ENCODE measurements around the gene NIPBL.

DNA sequence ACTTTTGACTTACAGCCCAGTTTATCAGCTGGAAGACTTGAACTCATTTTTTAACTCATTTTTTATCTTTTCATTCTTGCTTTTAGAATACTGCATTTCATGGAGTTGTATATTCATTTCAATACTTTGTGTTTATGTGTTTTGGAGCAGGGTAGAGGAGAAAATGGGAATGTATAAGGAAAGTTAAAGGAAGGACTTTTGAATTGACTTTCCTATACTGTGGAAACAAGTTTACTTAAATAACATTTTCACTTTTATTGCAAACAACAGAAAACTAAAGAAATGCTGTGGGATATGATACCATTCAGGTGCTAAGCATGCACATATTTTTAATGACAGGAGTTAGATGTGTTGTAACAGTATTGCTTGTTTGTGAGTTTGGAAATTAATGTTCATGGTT, 11.7 kb downstream of the NIPBL start:
- TF ChIP-seq MXI1 (IDR thresholded peaks at IDR 0.05; ENCODE audit: low read depth, low read length), result no peak
- TF ChIP-seq KDM1A (IDR thresholded peaks at IDR 0.05; ENCODE audit: borderline replicate concordance), result no peak
- TF ChIP-seq, protein P1, sequence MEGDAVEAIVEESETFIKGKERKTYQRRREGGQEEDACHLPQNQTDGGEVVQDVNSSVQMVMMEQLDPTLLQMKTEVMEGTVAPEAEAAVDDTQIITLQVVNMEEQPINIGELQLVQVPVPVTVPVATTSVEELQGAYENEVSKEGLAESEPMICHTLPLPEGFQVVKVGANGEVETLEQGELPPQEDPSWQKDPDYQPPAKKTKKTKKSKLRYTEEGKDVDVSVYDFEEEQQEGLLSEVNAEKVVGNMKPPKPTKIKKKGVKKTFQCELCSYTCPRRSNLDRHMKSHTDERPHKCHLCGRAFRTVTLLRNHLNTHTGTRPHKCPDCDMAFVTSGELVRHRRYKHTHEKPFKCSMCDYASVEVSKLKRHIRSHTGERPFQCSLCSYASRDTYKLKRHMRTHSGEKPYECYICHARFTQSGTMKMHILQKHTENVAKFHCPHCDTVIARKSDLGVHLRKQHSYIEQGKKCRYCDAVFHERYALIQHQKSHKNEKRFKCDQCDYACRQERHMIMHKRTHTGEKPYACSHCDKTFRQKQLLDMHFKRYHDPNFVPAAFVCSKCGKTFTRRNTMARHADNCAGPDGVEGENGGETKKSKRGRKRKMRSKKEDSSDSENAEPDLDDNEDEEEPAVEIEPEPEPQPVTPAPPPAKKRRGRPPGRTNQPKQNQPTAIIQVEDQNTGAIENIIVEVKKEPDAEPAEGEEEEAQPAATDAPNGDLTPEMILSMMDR (IDR thresholded peaks at IDR 0.05 in 2 of 3, conservative IDR thresholded peaks at IDR 0.05 in 1 of 3; ENCODE audit: control insufficient read depth in 2 of 3, extremely low read depth in 1 of 3, insufficient read depth in 1 of 3, low read depth in 3 of 3, low read length in 3 of 3), result no peak
- TF ChIP-seq TAF1 (IDR thresholded peaks at IDR 0.05; ENCODE audit: borderline replicate concordance, low read depth, low read length), result no peak
- TF ChIP-seq, protein P2, sequence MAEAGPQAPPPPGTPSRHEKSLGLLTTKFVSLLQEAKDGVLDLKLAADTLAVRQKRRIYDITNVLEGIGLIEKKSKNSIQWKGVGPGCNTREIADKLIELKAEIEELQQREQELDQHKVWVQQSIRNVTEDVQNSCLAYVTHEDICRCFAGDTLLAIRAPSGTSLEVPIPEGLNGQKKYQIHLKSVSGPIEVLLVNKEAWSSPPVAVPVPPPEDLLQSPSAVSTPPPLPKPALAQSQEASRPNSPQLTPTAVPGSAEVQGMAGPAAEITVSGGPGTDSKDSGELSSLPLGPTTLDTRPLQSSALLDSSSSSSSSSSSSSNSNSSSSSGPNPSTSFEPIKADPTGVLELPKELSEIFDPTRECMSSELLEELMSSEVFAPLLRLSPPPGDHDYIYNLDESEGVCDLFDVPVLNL (IDR thresholded peaks at IDR 0.05; ENCODE audit: low read depth, low read length), result no peak
- TF ChIP-seq YY1 (IDR thresholded peaks at IDR 0.05; ENCODE audit: low read depth, low read length), result no peak
- TF ChIP-seq SIN3A (IDR thresholded peaks at IDR 0.05; ENCODE audit: low read depth, low read length), result no peak
- TF ChIP-seq, protein P3, sequence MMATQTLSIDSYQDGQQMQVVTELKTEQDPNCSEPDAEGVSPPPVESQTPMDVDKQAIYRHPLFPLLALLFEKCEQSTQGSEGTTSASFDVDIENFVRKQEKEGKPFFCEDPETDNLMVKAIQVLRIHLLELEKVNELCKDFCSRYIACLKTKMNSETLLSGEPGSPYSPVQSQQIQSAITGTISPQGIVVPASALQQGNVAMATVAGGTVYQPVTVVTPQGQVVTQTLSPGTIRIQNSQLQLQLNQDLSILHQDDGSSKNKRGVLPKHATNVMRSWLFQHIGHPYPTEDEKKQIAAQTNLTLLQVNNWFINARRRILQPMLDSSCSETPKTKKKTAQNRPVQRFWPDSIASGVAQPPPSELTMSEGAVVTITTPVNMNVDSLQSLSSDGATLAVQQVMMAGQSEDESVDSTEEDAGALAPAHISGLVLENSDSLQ (IDR thresholded peaks at IDR 0.05), result no peak
- TF ChIP-seq CBFB (IDR thresholded peaks at IDR 0.05; ENCODE audit: low read depth), result no peak
- no peak for TF ChIP-seq POLR2A (IDR thresholded peaks at IDR 0.05; ENCODE audit: low read depth, low read length)
- TF ChIP-seq ZNF274 (IDR thresholded peaks at IDR 0.05; ENCODE audit: insufficient read depth, insufficient read length), result no peak
